Fibroblast of lung (primary cell): ENCODE results near the gene MRPL55.

ENCODE experiments used
- CTCF ChIP-seq, 2 donors: IDR thresholded peaks in 1 of 2; conservative IDR thresholded peaks in 1 of 2; 1 replicate in 1 of 2; 2 replicates in 1 of 2; pipeline ENCODE4 v1.5.1; 2011 to 2012; ENCODE audit warnings: low read length in 2 of 2, control low read depth in 1 of 2, inconsistent platforms in 1 of 2, low read depth in 1 of 2, mild to moderate bottlenecking in 1 of 2
- EZH2 ChIP-seq: IDR thresholded peaks from 2 replicates; pipeline ENCODE4 v1.5.1; 2012; ENCODE audit warnings: low read length, control low read depth, mild to moderate bottlenecking; ENCODE audit errors: missing control alignments

- TF ChIP-seq CTCF (conservative IDR thresholded peaks at IDR 0.05 in 1 of 2, IDR thresholded peaks at IDR 0.05 in 1 of 2; ENCODE audit: low read depth in 1 of 2, low read length in 2 of 2) (no peak), EZH2 (no peak)
Measured at GRCh38 chr1:228142701-228143136, 33.6 kb upstream of the MRPL55 start.
